Smooth muscle cell (in vitro differentiated cells): ENCODE results near the gene DMD. TPM values are rescaled to one million over a fixed set of nuclear protein-coding genes. Genes with fewer than 3 reads are reported as not detected.

Experiments used
- DNase-seq: peaks from one replicate; lab custom pipeline; 2025; ENCODE audit not compliant: unreplicated experiment; lab: John Stamatoyannopoulos, UW
- H2AFZ ChIP-seq: fragments of 200-600 bp; sonication (generic); 2 replicates; pipeline ENCODE4 v1.6.0; 2016; ENCODE audit warnings: antibody characterized with exemption, low read depth, mild to moderate bottlenecking
- H3F3A ChIP-seq: fragments of 200-600 bp; sonication (generic); 2 replicates; pipeline ENCODE4 v1.6.0; 2017; ENCODE audit warnings: antibody characterized with exemption, low read depth
- H3K27ac ChIP-seq: fragments of 200-600 bp; sonication (generic); 2 replicates; pipeline ENCODE4 v1.5.1; 2016; ENCODE audit warnings: low read depth, mild to moderate bottlenecking
- H3K27me3 ChIP-seq: fragments of 200-600 bp; sonication (generic); 2 replicates; pipeline ENCODE4 v1.6.1; 2016; ENCODE audit warnings: low read depth, mild to moderate bottlenecking
- H3K36me3 ChIP-seq: fragments of 200-600 bp; sonication (generic); 2 replicates; pipeline ENCODE4 v1.5.1; 2016; ENCODE audit warnings: low read depth
- H3K4me1 ChIP-seq: fragments of 200-600 bp; sonication (generic); 2 replicates; pipeline ENCODE4 v1.5.1; 2016; ENCODE audit warnings: low read depth
- H3K4me2 ChIP-seq: fragments of 200-600 bp; sonication (generic); 2 replicates; pipeline ENCODE4 v1.6.0; 2016; ENCODE audit warnings: mild to moderate bottlenecking
- H3K4me3 ChIP-seq: fragments of 200-600 bp; sonication (generic); 2 replicates; pipeline ENCODE4 v1.5.1; 2016; ENCODE audit warnings: mild to moderate bottlenecking
- H3K79me2 ChIP-seq: fragments of 200-600 bp; sonication (generic); 2 replicates; pipeline ENCODE4 v1.6.0; 2016; ENCODE audit warnings: low read depth, mild to moderate bottlenecking
- H3K9ac ChIP-seq: fragments of 200-600 bp; sonication (generic); 2 replicates; pipeline ENCODE4 v1.6.0; 2016; ENCODE audit warnings: low read depth
- H3K9me3 ChIP-seq: fragments of 200-600 bp; sonication (generic); replicated peaks from 2 replicates; pipeline ENCODE4 v1.5.1; 2016; ENCODE audit warnings: low read depth
- H4K20me1 ChIP-seq: fragments of 200-600 bp; sonication (generic); 2 replicates; pipeline ENCODE4 v1.6.0; 2016; ENCODE audit warnings: low read depth
- CTCF ChIP-seq: fragments of 200-600 bp; sonication (generic); IDR thresholded peaks from 2 replicates; pipeline ENCODE4 v1.5.1; 2017; ENCODE audit warnings: borderline replicate concordance, mild to moderate bottlenecking, antibody characterized with exemption; ENCODE audit not compliant: insufficient read depth, poor library complexity, severe bottlenecking
- WGBS: methylation state at CpG from one replicate; pipeline ENCODE4 v1.1.7; 2016; ENCODE audit warnings: low lambda C conversion rate; 5-methylcytosine and 5-hydroxymethylcytosine counted together
- polyA plus RNA-seq: library from polyadenylated mRNA; unstranded; fragments of >200 nt; fragmentation: Nextera tagmentation; extraction: Ambion mirVana; gene quantifications from 2 replicates; pipeline ENCODE4 v1.2.1, GENCODE V29; 2016
- total RNA-seq: library from RNA; depleted of rRNA; stranded (reverse); fragments of >200 nt; gene quantifications from 2 replicates; pipeline ENCODE4 v1.2.3, GENCODE V29; 2014

The DMD gene
- total and polyA plus RNA-seq, 2 experiments from 2014 or later: 12.3 to 12.6 TPM

DNA sequence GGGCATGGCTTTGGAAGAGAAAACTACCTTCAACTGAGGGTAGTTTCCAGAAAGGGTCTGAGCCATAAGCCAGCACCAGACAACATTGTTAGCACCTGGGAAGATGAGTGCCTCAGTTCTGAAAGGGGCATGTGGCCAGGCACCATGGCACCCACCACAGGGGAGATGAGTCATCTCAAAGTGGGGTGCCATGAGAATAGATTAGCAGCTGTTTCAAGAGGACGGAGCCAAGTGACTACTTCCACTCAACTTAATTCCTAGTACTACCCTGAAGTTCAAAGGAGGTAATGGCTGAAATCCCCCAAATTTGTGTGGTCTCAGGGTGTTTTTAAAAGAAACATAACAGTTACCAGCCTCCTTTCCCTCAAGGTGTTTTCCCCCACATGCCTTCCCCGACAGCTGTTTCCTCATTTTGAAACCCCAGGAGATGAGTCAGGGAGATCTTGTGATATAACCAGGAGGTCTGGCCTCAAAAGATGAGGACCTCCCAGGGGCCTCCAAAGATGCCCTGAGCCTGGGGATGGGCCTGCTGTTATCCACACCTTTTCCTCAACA is 2111.7 kb downstream of the DMD start:
- no peak for TF ChIP-seq CTCF
- H3K36me3 ChIP-seq: no peaks in the 10 kb centered on the region
- no peak overlapping the region for H3K4me2 ChIP-seq
- no peak overlapping the region for H3K4me3 ChIP-seq
- no peaks in the 10 kb centered on the region for H3F3A ChIP-seq
- WGBS: 72% methylated on average over 2 of the region's 2 CpGs
- H3K79me2 ChIP-seq: no peaks in the 10 kb centered on the region
- DNase-seq: no peak
- H4K20me1 ChIP-seq: no peaks in the 10 kb centered on the region
- H2AFZ ChIP-seq: no peak overlapping the region
- no peak overlapping the region for H3K9ac ChIP-seq
- H3K9me3 ChIP-seq: peaks cover 4% of the 10 kb centered on the region
- H3K27me3 ChIP-seq: no peaks in the 10 kb centered on the region
- no peaks in the 10 kb centered on the region for H3K4me1 ChIP-seq
- H3K27ac ChIP-seq: no peak overlapping the region

- Histone ChIP-seq H3K36me3 (no peaks in the 10 kb centered on the region), H3K9me3 (peaks cover 4% of the 10 kb centered on the region), H3F3A (no peaks in the 10 kb centered on the region), H3K4me2 (no peak overlapping the region), H4K20me1 (no peaks in the 10 kb centered on the region), H3K4me3 (no peak overlapping the region), H3K9ac (no peak overlapping the region), H3K4me1 (no peaks in the 10 kb centered on the region), H2AFZ (no peak overlapping the region), H3K79me2 (no peaks in the 10 kb centered on the region), H3K27me3 (no peaks in the 10 kb centered on the region), H3K27ac (no peak overlapping the region)
- DNase-seq: no peak
- TF ChIP-seq CTCF: no peak
- 75% methylated on average over 3 of the region's 3 CpGs for WGBS
Measured at GRCh38 chrX:31098079-31098478, 2113.3 kb downstream of the DMD start.

DNA sequence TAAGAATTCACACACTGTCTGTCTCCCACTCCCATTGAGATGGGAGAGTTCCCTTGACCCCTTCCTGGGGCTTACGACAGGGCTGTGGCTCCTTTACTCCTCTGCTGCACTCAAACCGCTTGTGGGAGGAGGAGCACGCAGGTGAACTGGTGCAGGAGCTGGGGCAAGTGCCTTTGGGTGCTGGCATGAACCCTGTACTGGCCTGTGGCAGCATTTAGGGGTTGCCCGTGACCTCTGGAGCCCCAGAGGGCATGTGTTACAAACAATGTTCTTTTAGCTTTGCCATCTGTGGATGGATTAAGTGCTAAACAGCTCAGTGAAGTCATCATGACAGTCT is 2117.7 kb downstream of the DMD start:
- WGBS: 67% methylated on average over 4 of the region's 4 CpGs
- DNase-seq: no peak
- no peak for TF ChIP-seq CTCF

DNA sequence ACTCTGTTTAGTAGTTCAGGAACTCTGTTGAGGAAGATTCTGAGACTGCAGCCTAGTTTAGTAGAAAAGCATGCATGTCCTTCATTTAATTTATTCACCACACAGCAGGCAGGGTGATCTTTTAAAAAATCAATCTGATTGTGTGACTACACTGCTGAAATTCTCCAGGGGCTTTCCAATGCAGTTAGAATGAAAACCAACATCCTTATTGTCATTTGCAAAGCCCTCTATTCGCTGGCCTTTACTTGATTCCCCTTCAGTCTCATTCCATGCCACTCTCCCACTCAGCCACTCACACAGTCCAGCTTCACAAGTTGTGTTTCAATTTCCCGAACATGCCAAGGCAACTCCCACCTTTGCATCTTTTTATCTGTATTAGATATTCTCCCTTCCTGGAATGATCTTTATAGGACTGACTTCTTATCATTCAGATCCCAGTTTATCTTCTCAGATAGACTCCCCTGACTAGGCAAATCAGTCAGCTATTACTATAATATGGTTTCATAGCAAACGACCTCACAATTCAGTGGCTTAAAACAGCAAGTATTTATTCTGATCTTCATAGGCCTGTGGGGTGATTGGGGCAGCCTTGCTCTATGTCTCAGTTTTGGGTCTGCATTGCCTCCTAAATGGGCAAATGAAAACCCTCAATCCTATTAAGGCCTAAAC is 2118.2 kb downstream of the DMD start:
- no peak overlapping the region for H3K9ac ChIP-seq
- TF ChIP-seq CTCF: no peak
- no peak overlapping the region for H3K27ac ChIP-seq
- 62% methylated on average over 3 of the region's 3 CpGs for WGBS
- DNase-seq: no peak
- no peaks in the 10 kb centered on the region for H3K27me3 ChIP-seq
- no peak overlapping the region for H2AFZ ChIP-seq
- no peaks in the 10 kb centered on the region for H3K4me1 ChIP-seq
- no peaks in the 10 kb centered on the region for H3K36me3 ChIP-seq
- no peaks in the 10 kb centered on the region for H3K9me3 ChIP-seq
- H3F3A ChIP-seq: no peaks in the 10 kb centered on the region
- H3K4me3 ChIP-seq: no peak overlapping the region
- no peak overlapping the region for H3K4me2 ChIP-seq
- no peaks in the 10 kb centered on the region for H4K20me1 ChIP-seq
- no peaks in the 10 kb centered on the region for H3K79me2 ChIP-seq

More for the DNA sequence above, 2117.7 kb downstream of the DMD start:
- H3K4me3 ChIP-seq: no peak overlapping the region
- H3K9me3 ChIP-seq: peaks cover 4% of the 10 kb centered on the region
- no peak overlapping the region for H3K27ac ChIP-seq
- no peaks in the 10 kb centered on the region for H3F3A ChIP-seq
- H3K36me3 ChIP-seq: no peaks in the 10 kb centered on the region
- H2AFZ ChIP-seq: no peak overlapping the region
- no peaks in the 10 kb centered on the region for H3K4me1 ChIP-seq
- no peak overlapping the region for H3K9ac ChIP-seq
- H3K4me2 ChIP-seq: no peak overlapping the region
- no peaks in the 10 kb centered on the region for H3K27me3 ChIP-seq
- no peaks in the 10 kb centered on the region for H4K20me1 ChIP-seq
- no peaks in the 10 kb centered on the region for H3K79me2 ChIP-seq
